SKM-1 treated with dmso at 0.1 percent for 144 hours (cell line): ENCODE results near the gene KLF15.
"Not testable (repeated sequence)": the region's sequence is repeated elsewhere in the genome, so short reads cannot be mapped to it uniquely, and the experiment has no call there.

Experiments used
- DNase-seq: peaks from one replicate; lab custom pipeline; 2025; ENCODE audit not compliant: unreplicated experiment; lab: John Stamatoyannopoulos, UW

Gene KLF15

GRCh38 chr3:126348308-126348920 is 8.8 kb downstream of the KLF15 start:
- no peak for DNase-seq

GRCh38 chr3:126347543-126348161 is 9.6 kb downstream of the KLF15 start:
- no peak for DNase-seq

- no peak for DNase-seq
These were observed 10.7 kb downstream of the KLF15 start for GRCh38 chr3:126346466-126346865.

- DNase-seq: no peak
These were observed 11.4 kb downstream of the KLF15 start for GRCh38 chr3:126345641-126346460.

- no peak for DNase-seq
These were observed 12.0 kb downstream of the KLF15 start for GRCh38 chr3:126345231-126345630.

- no peak for DNase-seq
These were observed 12.7 kb downstream of the KLF15 start for GRCh38 chr3:126344380-126345041.

GRCh38 chr3:126343649-126344035 is 13.6 kb downstream of the KLF15 start:
- no peak for DNase-seq

- peak; percentile 19 for DNase-seq
These were observed 14.1 kb downstream of the KLF15 start for GRCh38 chr3:126342991-126343648.

- DNase-seq: no peak
These were observed 15.0 kb downstream of the KLF15 start for GRCh38 chr3:126342211-126342610.

- DNase-seq: no peak
These were observed 15.5 kb downstream of the KLF15 start for GRCh38 chr3:126341755-126342150.

GRCh38 chr3:126340943-126341754 is 16.1 kb downstream of the KLF15 start:
- DNase-seq: no peak

GRCh38 chr3:126340596-126340942 is 16.6 kb downstream of the KLF15 start:
- no peak for DNase-seq

GRCh38 chr3:126340081-126340511 is 17.1 kb downstream of the KLF15 start:
- no peak for DNase-seq

GRCh38 chr3:126339466-126339865 is 17.7 kb downstream of the KLF15 start:
- no peak for DNase-seq

GRCh38 chr3:126338790-126339288 is 18.4 kb downstream of the KLF15 start:
- no peak for DNase-seq

- DNase-seq: no peak
These were observed 19.1 kb downstream of the KLF15 start for GRCh38 chr3:126337980-126338651.

- not testable (repeated sequence) for DNase-seq
These were observed 25.3 kb downstream of the KLF15 start for GRCh38 chr3:126331812-126332336.

GRCh38 chr3:126329927-126330725 is 27.1 kb downstream of the KLF15 start:
- DNase-seq: no peak
